HL-60/S4 treated with phorbol 12-myristate 13-acetate at 8.2 ng/mL for 4 days and 3 days (cell line): ENCODE data around the gene AARS2.
"Not testable (repeated sequence)": the region's sequence is repeated elsewhere in the genome, so short reads cannot be mapped to it uniquely, and the experiment has no call there.

ENCODE experiments used
- in situ Hi-C: fragments of 300-500 bp; cut with MboI; formaldehyde crosslinking; loops from 2 replicates; pipeline ENCODE4 v1.15.0; 2022; ENCODE audit warnings: low sequenced_read_pairs

AARS2 gene

GRCh38 chr6:44332585-44332984 is 19.4 kb upstream of the AARS2 start:
- in situ Hi-C loops = no loop called here

DNA sequence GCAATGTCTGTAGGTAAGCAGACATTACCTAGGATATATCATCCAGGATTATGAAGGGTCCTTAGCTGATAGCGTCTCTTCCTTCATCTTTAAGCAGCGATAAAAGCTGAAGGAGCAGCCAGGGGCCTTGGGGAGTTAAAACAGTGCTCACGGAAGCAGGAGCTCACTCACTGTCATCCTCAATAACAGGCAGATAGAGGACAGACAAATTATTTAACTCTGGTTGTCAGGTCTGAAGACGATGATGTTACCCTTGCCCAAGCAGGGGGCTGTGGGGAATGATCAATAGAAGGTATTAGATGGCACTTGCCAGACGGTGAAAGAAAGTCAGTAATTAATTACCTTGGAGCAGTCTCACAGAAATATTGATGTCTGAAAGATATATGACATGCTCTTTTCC is 16.7 kb upstream of the AARS2 start:
- in situ Hi-C loops = no loop called here

DNA sequence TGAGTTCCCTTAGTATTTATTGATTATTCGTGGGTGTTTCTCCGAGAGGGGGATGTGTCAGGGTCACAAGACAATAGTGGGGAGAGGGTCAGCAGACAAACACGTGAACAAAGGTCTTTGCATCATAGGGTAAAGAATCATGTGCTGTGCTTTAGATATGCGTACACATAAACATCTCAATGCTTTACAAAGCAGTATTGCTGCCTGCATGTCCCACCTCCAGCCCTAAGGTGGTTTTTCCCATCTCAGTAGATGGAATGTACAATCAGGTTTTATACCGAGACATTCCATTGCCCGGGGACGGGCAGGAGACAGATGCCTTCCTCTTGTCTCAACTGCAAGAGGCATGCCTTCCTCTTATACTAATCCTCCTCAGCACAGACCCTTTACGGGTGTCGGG is 15.1 kb upstream of the AARS2 start:
- in situ Hi-C loops = not testable (repeated sequence)

DNA sequence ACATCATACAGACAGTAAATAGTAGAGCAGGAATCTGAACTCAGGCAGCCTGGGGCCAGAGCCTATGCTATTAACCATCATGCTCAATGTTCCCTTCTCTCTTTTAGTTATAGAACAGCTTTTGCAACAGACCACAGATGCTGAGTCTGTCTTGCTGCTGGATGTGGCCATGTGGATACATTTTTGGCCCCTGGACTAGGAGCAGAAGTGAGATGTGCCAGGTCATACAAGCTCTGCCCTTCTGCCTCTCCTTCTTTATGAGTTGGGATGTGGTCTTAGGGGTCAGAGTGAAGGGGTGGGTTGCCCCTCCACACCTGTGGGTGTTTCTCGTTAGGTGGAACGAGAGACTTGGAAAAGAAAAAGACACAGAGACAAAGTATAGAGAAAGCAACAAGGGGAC is 14.6 kb upstream of the AARS2 start:
- in situ Hi-C loops = no loop called here

DNA sequence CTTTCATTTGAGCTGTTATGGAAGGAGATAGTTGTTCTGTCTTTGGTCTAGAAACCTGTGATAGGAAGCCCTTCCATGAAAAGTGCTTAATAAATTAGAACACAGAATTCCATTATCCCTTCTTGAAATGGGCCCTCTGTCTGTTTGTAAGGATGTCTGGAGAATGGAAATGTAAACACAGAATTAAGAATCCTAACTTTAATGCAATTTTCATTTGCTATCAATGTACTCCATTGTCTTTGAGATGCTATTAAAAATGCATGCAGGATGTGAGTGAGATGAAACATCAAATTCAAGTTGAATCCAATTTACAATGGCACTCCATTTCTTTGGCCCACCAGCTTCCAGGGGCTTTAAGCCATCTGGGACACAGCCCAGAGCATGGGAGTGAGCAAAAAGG is 13.9 kb upstream of the AARS2 start:
- in situ Hi-C loops = no loop called here

GRCh38 chr6:44321210-44321609 is 8.1 kb upstream of the AARS2 start:
- in situ Hi-C loops = no loop called here

GRCh38 chr6:44317136-44317631 is 4.0 kb upstream of the AARS2 start:
- in situ Hi-C loops = not testable (repeated sequence)

DNA sequence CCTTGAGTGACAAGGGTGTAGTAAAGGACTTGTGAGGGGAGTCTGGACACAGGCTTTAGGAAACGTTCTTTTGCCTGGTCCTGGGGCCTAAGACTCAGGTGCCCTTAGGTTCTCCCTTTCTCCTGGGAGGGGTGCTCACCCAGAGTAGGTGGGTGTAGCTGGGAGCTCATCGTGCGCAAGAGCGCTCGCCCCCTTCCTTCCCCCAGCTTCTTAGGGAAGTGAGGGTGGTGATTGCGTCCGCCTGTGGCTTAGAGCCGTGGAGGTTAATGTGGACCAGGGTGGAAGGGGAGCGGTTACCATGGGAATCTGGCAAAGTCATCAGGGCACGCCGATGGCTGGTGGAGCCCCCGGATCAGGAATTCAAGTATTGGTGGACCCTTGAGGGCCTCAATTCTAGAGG is 3.3 kb upstream of the AARS2 start:
- in situ Hi-C loops = no loop called here

DNA sequence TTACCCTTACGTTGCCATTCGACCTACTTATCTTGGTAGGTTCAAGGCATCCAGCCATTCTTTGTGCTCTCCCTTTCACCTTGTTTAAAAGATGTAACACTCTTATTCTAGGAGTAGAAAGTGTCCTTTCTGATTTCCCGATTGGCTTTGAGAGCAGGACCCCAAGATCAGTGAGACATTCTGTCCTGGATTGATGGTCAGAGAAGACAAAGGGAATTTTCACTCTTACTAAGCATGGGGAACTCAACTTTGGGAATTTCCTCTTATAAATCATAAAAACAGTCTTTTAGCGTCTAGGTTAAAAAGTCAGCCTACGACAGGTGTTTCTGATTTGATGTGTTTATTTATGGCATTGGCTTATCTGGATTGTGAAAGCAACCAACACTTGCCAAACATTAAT is 2.8 kb upstream of the AARS2 start:
- in situ Hi-C loops = no loop called here

GRCh38 chr6:44315516-44315915 is 2.4 kb upstream of the AARS2 start:
- in situ Hi-C loops = no loop called here

DNA sequence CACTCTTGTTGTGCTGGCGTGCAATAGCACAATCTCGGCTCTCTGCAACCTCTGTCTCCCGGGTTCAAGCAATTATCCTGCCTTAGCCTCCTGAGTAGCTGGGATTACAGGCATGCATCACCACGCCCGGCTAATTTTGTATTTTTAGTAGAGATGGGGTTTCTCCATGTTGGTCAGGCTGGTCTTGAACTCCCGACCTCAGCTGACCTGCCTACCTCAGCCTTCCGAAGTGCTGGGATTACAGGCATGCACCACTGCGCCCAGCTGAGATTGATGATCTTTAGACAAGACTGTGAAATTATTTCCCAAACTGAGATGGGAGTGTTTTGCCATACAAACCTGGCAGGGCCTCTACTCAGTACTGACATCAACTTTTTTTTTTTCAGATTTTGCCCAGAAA is 1.5 kb upstream of the AARS2 start:
- in situ Hi-C loops = not testable (repeated sequence)

GRCh38 chr6:44311767-44312166 is 1.4 kb downstream of the AARS2 start:
- in situ Hi-C loops = no loop called here

- in situ Hi-C loops = no loop called here
Observed at GRCh38 chr6:44311304-44311703, 1.8 kb downstream of the AARS2 start.

DNA sequence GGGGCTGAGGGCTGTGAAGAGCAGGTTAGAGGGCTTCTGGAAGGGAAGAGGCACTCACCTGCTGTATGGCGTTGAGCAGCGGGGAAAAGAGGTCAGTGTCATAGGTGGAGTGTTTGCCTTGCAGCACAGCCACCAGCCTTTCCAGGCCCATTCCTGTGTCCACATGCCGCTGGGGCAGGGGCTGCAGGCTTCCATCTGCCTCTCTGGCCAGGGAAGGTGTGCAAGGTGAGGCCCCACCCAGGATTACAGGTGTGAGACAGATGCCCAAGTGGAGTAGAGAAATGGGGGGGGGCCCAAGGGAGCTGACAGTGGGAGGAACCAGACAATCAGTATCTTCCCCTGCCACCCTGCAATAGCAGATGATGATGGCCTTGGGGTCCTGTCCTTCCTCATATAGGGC is 2.9 kb downstream of the AARS2 start:
- in situ Hi-C loops = no loop called here

DNA sequence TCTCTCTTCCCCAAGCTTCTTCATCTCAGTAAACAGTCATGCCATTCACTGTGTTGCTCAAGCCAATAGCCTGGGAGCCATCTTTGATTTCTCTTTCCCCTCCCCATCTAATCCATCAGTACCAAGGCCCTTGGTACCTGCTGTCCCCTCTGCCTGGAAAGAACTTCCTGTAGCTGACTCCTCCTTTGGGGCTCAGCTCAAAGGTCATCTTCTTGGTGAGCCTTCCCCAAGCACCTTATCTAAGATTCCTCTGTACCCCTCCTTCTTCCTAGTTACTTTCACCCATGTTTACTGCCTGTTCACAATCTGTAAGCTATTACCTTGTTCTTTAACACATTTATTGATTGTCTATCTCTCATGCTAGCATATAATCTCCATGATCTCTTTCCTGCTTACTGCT is 3.5 kb downstream of the AARS2 start:
- in situ Hi-C loops = no loop called here

DNA sequence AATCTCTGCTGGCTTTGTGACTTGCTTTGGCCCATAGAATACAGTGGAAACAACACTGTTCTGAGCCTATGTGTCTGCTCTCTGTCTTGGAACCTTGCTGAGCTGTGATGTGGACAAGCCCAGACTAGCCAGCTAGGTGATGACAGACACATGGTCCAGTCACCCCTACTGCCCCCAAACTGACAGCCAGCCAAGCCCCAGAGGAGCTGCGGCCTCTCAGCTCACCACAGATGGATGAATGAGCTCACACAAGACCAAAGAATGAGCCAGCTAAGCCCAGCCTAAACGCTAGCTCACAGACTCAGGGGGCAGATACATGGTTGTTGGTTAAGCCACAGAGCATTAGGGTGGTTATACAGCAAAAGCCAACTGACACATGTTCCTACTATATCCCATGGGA is 4.1 kb downstream of the AARS2 start:
- in situ Hi-C loops = no loop called here

DNA sequence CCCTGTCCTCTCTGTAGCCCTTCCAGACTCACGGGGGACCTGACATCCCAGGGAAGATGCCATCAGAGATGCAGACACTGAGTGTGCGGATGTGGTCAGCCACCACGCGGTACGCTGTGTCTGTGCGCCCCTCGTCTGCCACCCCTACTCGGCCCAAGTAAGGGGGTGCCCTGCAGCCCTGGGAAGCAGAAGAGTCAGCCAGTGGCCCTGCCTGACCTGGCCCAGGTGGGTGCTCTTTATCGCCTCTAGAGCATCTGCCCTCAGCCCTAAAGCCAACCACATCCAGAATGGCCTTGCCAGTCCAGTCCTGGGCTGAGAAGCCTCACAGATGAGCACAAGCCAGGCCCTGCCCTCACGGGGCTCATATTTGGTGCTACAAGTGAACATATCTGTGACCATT is 5.9 kb downstream of the AARS2 start:
- in situ Hi-C loops = no loop called here

DNA sequence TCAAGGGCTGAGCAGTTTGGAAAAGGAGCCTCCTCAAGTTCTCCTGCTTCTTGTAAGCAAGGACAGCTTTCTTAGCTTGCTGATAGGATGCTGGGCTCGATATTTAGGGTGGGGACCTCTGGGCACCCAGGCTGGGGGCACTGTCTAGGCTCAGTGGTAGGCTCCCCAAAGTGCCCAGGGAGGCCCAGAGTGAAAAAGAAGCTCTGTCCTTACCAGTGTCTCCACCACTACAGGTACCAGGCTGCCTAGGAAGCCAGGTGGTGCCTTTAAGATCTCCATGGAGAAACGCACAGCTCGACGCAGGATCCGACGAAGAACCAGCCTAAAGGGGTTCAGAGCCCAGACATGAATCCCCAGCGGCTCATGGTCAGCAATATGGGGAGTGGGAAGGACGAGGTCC is 6.4 kb downstream of the AARS2 start:
- in situ Hi-C loops = no loop called here

DNA sequence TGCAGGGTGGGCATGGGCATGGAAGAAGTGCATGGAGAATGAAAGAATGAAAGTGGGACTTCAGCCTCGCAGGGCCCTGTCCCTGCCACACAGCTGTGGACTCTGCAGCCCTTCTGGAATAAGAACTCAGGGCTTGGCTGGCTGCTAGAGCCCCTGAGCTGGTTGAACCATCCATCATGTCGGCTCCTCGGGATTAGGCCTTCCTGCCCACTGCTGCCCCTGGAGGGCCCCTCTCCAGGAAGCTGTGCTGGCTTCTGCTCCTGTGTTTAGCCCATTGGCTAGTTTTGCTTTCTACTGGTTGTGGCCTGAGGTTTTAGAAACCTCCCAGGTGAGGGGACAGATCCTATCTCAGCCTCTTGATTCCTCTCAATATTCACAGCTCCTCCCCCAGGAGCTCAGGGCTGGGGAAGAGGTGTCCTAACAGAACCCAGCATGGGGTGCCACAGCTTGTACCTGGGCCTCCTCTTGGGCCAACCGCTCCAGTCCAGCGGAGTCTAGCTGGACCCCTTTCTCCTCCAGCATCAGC is 7.9 kb downstream of the AARS2 start:
- in situ Hi-C loops = no loop called here

GRCh38 chr6:44304282-44305199 is 8.6 kb downstream of the AARS2 start:
- in situ Hi-C loops = no loop called here

DNA sequence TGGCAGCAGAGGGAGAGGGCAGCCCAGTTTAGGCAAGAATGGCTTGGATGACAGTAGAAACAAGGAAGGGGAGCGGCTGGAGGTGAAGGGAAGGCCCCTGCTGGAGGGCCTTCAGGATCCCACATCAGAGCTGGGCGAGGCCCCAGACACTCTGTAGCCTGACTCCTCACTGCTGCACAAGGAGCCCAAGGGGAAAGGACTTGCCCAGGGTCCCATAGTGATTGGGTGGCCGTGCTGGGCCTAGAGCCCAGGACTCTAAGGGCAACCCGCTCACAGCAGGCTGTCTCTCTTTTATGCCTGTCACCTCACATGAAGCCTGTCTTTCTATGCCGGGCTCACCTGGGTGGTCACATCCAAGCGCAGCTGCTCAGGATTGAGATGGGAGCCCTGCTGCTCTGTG is 9.3 kb downstream of the AARS2 start:
- in situ Hi-C loops = no loop called here

GRCh38 chr6:44302856-44303255 is 10.3 kb downstream of the AARS2 start:
- in situ Hi-C loops = no loop called here
